ENCODE results near the gene ZC3H4.

DNA sequence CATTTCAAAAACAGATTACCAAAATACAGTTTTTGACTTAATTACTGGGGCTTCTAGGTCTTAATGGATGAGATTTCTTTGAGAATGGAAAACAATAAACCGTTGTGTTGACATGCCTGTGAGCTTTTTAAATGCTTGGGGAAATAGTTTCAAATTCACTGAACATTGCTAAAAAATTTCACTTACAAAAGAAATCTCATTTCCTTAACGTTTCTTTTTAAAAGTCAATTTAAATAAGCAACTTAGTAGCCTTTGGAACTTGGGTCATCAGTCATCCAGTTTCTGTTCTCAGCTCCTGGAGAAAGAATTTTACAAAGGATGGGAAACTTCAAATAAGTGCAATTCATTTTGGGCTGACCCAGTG, 4.4 kb downstream of the ZC3H4 start:
- TF ChIP-seq, protein P1, sequence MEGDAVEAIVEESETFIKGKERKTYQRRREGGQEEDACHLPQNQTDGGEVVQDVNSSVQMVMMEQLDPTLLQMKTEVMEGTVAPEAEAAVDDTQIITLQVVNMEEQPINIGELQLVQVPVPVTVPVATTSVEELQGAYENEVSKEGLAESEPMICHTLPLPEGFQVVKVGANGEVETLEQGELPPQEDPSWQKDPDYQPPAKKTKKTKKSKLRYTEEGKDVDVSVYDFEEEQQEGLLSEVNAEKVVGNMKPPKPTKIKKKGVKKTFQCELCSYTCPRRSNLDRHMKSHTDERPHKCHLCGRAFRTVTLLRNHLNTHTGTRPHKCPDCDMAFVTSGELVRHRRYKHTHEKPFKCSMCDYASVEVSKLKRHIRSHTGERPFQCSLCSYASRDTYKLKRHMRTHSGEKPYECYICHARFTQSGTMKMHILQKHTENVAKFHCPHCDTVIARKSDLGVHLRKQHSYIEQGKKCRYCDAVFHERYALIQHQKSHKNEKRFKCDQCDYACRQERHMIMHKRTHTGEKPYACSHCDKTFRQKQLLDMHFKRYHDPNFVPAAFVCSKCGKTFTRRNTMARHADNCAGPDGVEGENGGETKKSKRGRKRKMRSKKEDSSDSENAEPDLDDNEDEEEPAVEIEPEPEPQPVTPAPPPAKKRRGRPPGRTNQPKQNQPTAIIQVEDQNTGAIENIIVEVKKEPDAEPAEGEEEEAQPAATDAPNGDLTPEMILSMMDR (IDR thresholded peaks at IDR 0.05): no peak
- TF ChIP-seq POLR2A (IDR thresholded peaks at IDR 0.05): no peak
